Activated B cell treated with CpG ODN at 0.5 μM for 24 hours (primary cell): ENCODE results near the gene CCSER2. TPM values are rescaled to one million over a fixed set of nuclear protein-coding genes. Genes with fewer than 3 reads are reported as not detected.

Source experiments
- ATAC-seq: fragments of 200-7000 bp; cut with Tn5 transposase; one replicate; pipeline ENCODE4 v1.10.0; 2021; ENCODE audit warnings: low read depth, mild to moderate bottlenecking, moderate library complexity
- CTCF ChIA-PET: fragments of 350-600 bp; sonication (Branson Sonifier 250); formaldehyde crosslinking; loops from one replicate; lab custom pipeline; 2021; ENCODE audit warnings: antibody characterized with exemption; lab: Charles Lee
- POLR2A ChIA-PET: fragments of 350-600 bp; sonication (Branson Sonifier 250); formaldehyde crosslinking; loops from one replicate; lab custom pipeline; 2021; ENCODE audit warnings: antibody characterized with exemption; lab: Charles Lee
- DNase-seq: peaks from one replicate; pipeline ENCODE4 v3.0.0; 2022
- H3K27ac Mint-ChIP-seq: one replicate; pipeline ENCODE4 v1.8.0; 2020; ENCODE audit warnings: mixed read lengths
- H3K27me3 Mint-ChIP-seq: one replicate; pipeline ENCODE4 v1.8.0; 2021; ENCODE audit warnings: mixed read lengths
- H3K36me3 Mint-ChIP-seq: one replicate; pipeline ENCODE4 v1.8.0; 2021; ENCODE audit warnings: low read depth, mixed read lengths
- H3K4me1 Mint-ChIP-seq: one replicate; pipeline ENCODE4 v1.8.0; 2021; ENCODE audit warnings: mixed read lengths
- H3K4me3 Mint-ChIP-seq: one replicate; pipeline ENCODE4 v1.8.0; 2020; ENCODE audit warnings: mild to moderate bottlenecking, mixed read lengths
- H3K9me3 Mint-ChIP-seq: one replicate; pipeline ENCODE4 v1.8.0; 2020; ENCODE audit warnings: mixed read lengths
- CTCF ChIP-seq: fragments of 200-600 bp; IDR thresholded peaks from one replicate; pipeline ENCODE4 v1.8.0; 2022; ENCODE audit warnings: antibody characterized with exemption, mild to moderate bottlenecking
- intact Hi-C: fragments of 100-400 bp; cut with micrococcal nuclease; formaldehyde crosslinking; loops from one replicate; pipeline ENCODE4 v1.15.1; 2024
- total RNA-seq: library from RNA; stranded (reverse); gene quantifications from 2 replicates; pipeline ENCODE4 v1.2.3, GENCODE V29; 2022

The CCSER2 gene
- total RNA-seq, 1 donor from 2014 or later: 57.1 TPM

GRCh38 chr10:84567133-84567532, 238.7 kb downstream of the CCSER2 start:
- H3K27ac Mint-ChIP-seq: no peak overlapping the region
- ChIA-PET CTCF (no interaction called here), POLR2A (no interaction called here)
- DNase-seq (no peak), ATAC-seq (no peak)
- no peaks in the 10 kb centered on the region for H3K9me3 Mint-ChIP-seq
- H3K36me3 Mint-ChIP-seq: no peaks in the 10 kb centered on the region
- peaks cover 28% of the 10 kb centered on the region for H3K27me3 Mint-ChIP-seq
- H3K4me3 Mint-ChIP-seq: no peak overlapping the region
- H3K4me1 Mint-ChIP-seq: peaks cover 8% of the 10 kb centered on the region
- no peak for TF ChIP-seq CTCF
- intact Hi-C loops: no loop called here

Other genes starting within 250 kb of the CCSER2 start
- 113 and 114 TPM in 2 replicates for gene GHITM, start 189.1 kb upstream of the CCSER2 start, total RNA-seq
- gene GPR15LG, start 154.8 kb upstream of the CCSER2 start, total RNA-seq: not detected in 2 replicates
- gene CDHR1, start 134.1 kb upstream of the CCSER2 start, total RNA-seq: 2.8 and 3.7 TPM in 2 replicates
- not detected in 2 replicates for gene LRIT2, start 103.0 kb upstream of the CCSER2 start, total RNA-seq
- gene LRIT1, start 87.0 kb upstream of the CCSER2 start, total RNA-seq: not detected in 2 replicates
- gene RGR, start 83.5 kb upstream of the CCSER2 start, total RNA-seq: not detected in 2 replicates